ENCODE measurements around the gene TRAK1. TPM values are rescaled to one million over a fixed set of nuclear protein-coding genes. Genes with fewer than 3 reads are reported as not detected.

Gene TRAK1
- total RNA-seq, 1 donor from 2014 or later = 50.7 TPM

GRCh38 chr3:42275217-42275616 is 184.1 kb downstream of the TRAK1 start:
- DNase-seq (ENCODE audit: low spot score in 2 of 2, unreplicated experiment in 2 of 2) = no peak
- H3K27me3 Mint-ChIP-seq (ENCODE audit: low read depth) = peaks cover 25% of the 10 kb centered on the region

More at GRCh38 chr3:42275217-42275616, 184.1 kb downstream of the TRAK1 start:
- Mint-ChIP-seq H3K9me3 (peaks cover 23% of the 10 kb centered on the region), H3K36me3 (no peaks in the 10 kb centered on the region), H3K4me1 (no peaks in the 10 kb centered on the region), H3K4me3 (no peak overlapping the region), H3K27ac (no peak overlapping the region)
- TF ChIP-seq CTCF (IDR thresholded peaks at IDR 0.05; ENCODE audit: unreplicated experiment) = no peak

Other genes starting within 250 kb of the TRAK1 start
- gene ULK4, start 129.3 kb upstream of the TRAK1 start, total RNA-seq = 10.0 to 11.7 TPM (median 10.7 TPM) in 3 replicates
- not detected in 3 replicates for gene CCK, start 174.8 kb downstream of the TRAK1 start, total RNA-seq

Data from mesothelial cell of epicardium (in vitro differentiated cells).